Memory B cell (primary cell): ENCODE data around the gene VCL.

ENCODE experiments used
- ATAC-seq: fragments of 150-1000 bp; cut with Tn5 transposase; 2 replicates; pipeline ENCODE4 v1.10.0; 2021; ENCODE audit warnings: low read depth, mild to moderate bottlenecking, moderate library complexity
- DNase-seq, 2 donors: peaks; one replicate each; pipeline ENCODE4 v3.0.0; 2022; ENCODE audit warnings: low spot score in 2 of 2
- H3K27ac Mint-ChIP-seq: one replicate; pipeline ENCODE4 v1.8.0; 2022; ENCODE audit warnings: mild to moderate bottlenecking, moderate library complexity, mixed read lengths
- H3K27me3 Mint-ChIP-seq: one replicate; pipeline ENCODE4 v1.8.0; 2022; ENCODE audit warnings: mixed read lengths
- H3K36me3 Mint-ChIP-seq: one replicate; pipeline ENCODE4 v1.8.0; 2022; ENCODE audit warnings: mild to moderate bottlenecking, mixed read lengths
- H3K4me1 Mint-ChIP-seq: one replicate; pipeline ENCODE4 v1.8.0; 2022; ENCODE audit warnings: mixed read lengths
- H3K4me3 Mint-ChIP-seq: one replicate; pipeline ENCODE4 v1.8.0; 2022; ENCODE audit warnings: mild to moderate bottlenecking, moderate library complexity, mixed read lengths
- H3K9me3 Mint-ChIP-seq: one replicate; pipeline ENCODE4 v1.8.0; 2022; ENCODE audit warnings: mixed read lengths

VCL gene

DNA sequence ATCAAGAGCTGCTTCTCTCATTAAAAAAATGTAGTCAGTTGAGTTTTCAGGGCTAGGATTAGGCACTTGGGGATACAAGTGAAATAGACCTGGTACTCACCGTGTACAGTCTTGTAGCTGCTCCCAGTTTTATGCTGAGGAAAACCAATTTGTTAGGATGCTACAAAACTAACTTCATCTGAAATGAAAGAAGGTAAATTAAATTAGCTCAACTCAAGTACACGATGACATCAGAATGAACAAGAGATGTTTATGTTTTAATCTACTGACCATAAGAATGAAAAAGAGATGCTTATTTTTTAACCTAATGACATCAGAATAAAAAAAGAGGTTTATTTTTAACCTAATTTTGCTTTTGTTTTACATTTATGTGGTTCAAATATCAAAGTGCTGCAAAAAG, 79.0 kb downstream of the VCL start:
- Mint-ChIP-seq H3K27me3 (no peaks in the 10 kb centered on the region), H3K36me3 (peaks cover 15% of the 10 kb centered on the region), H3K4me3 (no peak overlapping the region), H3K9me3 (no peaks in the 10 kb centered on the region), H3K4me1 (peaks cover 19% of the 10 kb centered on the region), H3K27ac (no peak overlapping the region)
- ATAC-seq (no peak), DNase-seq (no peak)

DNA sequence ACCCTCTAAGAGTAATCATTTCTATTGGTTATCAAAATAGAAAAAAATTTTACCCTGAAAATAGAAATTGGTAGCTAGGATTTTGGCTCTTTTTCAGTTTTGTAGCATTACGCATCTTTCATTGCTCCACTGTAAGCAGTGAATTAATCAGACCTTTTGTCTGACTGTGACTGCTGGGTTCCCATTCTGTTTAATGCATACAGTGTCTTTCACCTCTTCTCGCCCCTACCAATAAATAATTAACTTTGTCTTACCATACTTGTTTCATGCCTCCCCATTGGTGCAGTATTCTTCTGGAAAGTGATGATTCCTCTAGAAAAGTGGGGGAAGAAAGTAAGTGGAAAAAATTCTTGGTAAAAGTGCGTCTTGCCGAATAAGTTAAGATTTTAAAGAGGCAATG, 79.5 kb downstream of the VCL start:
- Mint-ChIP-seq H3K4me3 (no peak overlapping the region), H3K27ac (no peak overlapping the region), H3K36me3 (peaks cover 19% of the 10 kb centered on the region), H3K27me3 (no peaks in the 10 kb centered on the region), H3K4me1 (peaks cover 19% of the 10 kb centered on the region), H3K9me3 (no peaks in the 10 kb centered on the region)
- ATAC-seq, result no peak
- no peak for DNase-seq

DNA sequence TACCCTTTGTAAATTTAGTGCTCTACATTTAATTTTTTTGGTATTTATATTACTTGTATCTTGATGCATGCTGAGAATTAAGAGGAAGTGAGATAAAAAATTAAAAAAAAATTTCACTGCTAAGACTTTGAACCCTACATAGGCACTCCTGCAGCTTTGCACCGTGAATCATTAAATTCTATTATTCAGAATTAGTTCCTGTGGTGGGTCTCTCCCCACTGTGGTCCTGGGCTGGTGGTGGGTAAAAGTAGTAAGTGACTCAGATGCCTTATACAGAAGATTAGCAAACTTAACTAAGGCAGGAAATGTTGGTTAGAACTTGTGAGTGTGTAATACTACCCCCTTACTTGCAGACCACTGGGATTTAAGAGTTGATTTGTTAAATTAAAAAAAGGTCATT, 80.1 kb downstream of the VCL start:
- Mint-ChIP-seq H3K27me3 (no peaks in the 10 kb centered on the region), H3K9me3 (no peaks in the 10 kb centered on the region), H3K4me3 (no peak overlapping the region), H3K27ac (no peak overlapping the region), H3K4me1 (peaks cover 19% of the 10 kb centered on the region), H3K36me3 (peaks cover 17% of the 10 kb centered on the region)
- DNase-seq, result no peak
- ATAC-seq, result peak; percentile 51

DNA sequence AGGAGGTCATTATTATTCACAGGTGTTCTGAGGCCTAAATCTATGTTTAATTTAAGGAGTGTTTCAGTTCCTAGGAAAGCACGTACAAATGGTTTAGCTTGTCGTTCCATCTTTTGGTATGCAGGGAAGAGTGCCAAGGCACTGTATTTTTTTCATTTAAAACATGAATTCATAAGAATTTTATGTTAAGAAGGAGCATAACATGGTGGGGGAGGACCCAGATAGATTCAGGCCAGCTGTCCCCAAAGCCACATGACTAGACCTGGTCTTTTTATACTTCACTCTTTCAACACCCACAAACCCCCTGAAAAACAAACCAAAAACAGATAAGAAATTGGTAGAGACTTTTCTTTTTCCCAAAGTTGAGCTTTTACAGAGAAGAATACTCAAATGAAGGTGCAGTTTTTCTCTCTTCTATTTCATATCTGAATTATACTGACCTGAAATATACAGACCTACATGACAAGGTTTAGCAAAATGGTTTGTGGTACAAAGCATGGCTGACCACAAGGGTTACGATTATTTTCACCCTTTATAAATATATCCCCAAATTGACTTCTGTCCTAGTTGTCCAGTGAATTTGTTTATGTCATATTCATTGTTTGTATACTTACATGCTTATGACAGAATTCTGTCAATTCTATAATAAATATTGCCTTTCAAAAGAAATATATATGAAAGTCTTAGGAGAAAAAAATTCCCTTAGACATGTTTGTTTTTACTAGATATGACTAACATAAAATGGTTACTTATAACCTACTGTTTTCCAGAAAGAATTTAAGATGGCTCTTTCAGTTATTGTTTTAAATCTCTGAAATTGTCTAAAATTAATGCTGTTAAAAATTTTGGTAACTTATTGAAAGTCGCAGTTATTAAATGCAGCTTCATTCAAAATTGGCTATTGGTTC, 81.4 kb downstream of the VCL start:
- no peaks in the 10 kb centered on the region for H3K9me3 Mint-ChIP-seq
- H3K4me1 Mint-ChIP-seq, result peaks cover 19% of the 10 kb centered on the region
- no peak overlapping the region for H3K4me3 Mint-ChIP-seq
- peaks cover 13% of the 10 kb centered on the region for H3K36me3 Mint-ChIP-seq
- peak overlapping the region; percentile 60 for H3K27ac Mint-ChIP-seq
- ATAC-seq (no peak), DNase-seq (no peak)
- H3K27me3 Mint-ChIP-seq, result no peaks in the 10 kb centered on the region

DNA sequence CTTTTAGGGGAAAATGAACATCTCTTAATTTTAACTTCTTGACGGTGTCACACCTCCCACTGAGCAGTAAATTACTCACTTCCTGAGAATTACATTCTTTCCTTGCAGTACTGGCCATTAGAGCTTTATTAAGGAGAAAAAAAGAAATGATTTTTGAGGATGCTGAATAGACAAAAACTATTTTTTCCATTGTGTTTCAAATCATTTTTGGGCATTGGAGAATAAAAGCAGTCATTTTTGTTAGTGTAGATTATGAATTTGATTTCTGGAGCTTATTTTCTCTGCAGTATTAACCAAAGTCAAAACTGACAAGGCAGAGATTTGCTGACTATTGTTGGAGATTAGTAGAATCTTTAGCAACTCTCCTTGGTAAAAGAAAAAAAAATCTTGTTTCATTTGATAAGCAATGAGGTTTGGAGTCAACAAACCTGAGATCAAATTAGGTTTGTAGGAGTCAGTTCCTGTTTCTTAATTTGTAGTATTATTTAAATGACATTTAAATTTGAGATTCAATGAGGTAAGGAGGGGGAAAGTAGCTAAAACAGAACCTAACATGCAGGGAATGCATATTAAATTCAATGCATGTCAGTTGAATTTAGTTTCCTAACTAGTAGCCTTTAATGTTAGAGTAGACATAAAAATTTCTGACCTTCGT, 82.1 kb downstream of the VCL start:
- Mint-ChIP-seq H3K27ac (no peak overlapping the region), H3K9me3 (no peaks in the 10 kb centered on the region), H3K4me1 (peaks cover 21% of the 10 kb centered on the region), H3K27me3 (no peaks in the 10 kb centered on the region), H3K36me3 (peaks cover 15% of the 10 kb centered on the region), H3K4me3 (no peak overlapping the region)
- peak; percentile 75 for ATAC-seq
- DNase-seq, result no peak

DNA sequence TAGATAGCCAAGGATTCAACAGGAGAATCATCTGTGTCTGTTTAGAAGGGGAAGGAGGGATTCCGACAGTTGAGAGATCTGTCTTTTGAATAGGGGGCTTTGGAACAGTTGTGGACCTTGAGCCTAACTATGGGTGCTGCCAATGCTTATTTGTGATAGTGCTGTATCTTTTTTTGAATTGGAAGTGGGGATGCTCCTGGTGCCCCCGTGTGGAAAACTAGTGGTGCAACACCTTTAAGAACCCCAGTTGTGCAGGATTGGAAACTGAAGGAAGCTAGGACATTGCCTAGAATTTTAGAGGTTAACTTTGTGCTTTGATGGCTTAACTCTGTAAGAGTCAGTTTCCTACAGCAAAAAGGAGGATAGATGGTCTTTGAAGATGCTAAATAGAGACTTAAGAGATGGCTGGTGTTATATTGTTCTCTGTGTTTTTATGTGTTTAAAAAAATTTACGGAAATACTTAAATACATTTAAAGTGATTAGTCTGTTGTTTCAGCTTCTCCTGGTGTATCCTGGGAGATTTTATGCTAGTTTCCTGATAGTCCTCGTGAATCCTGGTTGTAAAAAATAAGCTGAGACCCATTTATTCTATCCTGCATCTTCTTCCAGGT, 83.4 kb downstream of the VCL start:
- peak; percentile 54 for ATAC-seq
- no peak overlapping the region for H3K4me3 Mint-ChIP-seq
- H3K36me3 Mint-ChIP-seq, result peaks cover 17% of the 10 kb centered on the region
- H3K4me1 Mint-ChIP-seq, result peaks cover 19% of the 10 kb centered on the region
- DNase-seq, result peak in 1 of 2 donors; percentile 30
- no peak overlapping the region for H3K27ac Mint-ChIP-seq
- no peaks in the 10 kb centered on the region for H3K27me3 Mint-ChIP-seq
- H3K9me3 Mint-ChIP-seq, result no peaks in the 10 kb centered on the region

DNA sequence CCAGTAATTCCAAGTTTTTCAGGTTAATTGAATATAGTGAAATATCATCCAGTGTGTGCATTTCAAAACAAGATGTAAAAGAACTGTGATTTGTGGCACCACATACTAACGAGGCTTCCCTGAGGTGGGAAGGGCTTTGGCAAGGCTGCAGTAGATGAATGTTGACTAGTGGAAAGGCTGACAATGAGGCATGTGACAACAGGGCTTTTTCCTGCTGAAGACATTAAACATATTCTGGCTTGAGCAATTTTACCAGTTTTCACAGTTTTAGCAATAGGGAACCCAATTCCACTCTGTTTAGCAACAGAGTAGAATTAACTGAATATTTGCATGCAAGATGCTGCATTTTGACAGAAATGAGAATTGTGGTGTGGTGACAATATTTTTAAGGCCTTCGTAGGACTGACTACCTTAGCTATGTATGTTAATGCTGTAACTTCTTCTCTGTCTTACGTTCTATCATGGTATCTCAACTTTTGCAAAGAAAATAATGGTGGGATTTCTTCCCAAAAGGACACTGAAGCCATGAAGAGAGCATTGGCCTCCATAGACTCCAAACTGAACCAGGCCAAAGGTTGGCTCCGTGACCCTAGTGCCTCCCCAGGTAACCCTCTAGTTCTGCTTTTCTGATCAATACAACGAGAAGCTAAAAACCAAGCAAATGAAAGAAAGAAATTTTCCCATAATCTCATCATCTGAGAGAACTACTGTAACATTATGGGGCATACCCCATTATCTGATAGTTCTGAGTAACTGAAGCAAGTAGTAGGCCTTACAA, 84.2 kb downstream of the VCL start:
- DNase-seq, result no peak

DNA sequence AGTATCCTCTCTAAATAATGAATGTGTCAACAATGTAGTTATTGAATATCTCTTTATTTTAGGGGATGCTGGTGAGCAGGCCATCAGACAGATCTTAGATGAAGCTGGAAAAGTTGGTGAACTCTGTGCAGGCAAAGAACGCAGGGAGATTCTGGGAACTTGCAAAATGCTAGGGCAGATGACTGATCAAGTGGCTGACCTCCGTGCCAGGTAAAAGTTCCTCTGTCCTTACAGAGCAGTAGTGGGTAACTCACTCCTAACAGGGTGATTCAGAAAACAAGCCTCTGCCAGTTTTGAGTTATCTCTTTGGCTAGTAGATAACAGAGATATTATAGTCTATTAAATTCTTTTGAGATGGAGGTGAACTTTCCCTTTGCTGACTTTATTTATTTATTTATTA, 85.4 kb downstream of the VCL start:
- Mint-ChIP-seq H3K27me3 (no peaks in the 10 kb centered on the region), H3K4me1 (peaks cover 16% of the 10 kb centered on the region), H3K9me3 (no peaks in the 10 kb centered on the region), H3K4me3 (no peak overlapping the region), H3K27ac (no peak overlapping the region), H3K36me3 (peaks cover 19% of the 10 kb centered on the region)
- no peak for ATAC-seq
- no peak for DNase-seq

More for the DNA sequence above, 84.2 kb downstream of the VCL start:
- no peak for ATAC-seq
- Mint-ChIP-seq H3K27ac (no peak overlapping the region), H3K4me3 (no peak overlapping the region), H3K9me3 (no peaks in the 10 kb centered on the region), H3K27me3 (no peaks in the 10 kb centered on the region), H3K36me3 (peaks cover 21% of the 10 kb centered on the region), H3K4me1 (peaks cover 19% of the 10 kb centered on the region)

DNA sequence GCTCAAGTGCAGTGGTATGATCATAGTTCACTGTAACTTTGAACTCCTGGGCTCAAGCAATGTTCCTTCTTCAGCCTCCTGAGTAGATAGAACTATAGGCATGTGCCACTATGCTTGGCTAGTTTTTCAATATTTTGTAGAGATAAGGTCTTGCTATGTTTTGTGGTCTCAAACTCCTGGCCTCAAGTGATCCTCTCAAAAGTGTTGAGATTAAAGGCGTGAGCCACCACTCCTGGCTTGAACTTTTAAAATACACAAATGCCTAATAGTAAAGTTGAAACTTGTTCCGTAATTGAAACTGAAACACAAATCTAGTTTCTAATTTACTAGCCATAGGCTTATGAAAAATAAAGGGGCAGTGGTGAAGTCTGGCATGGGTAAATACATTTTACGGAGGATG, 87.0 kb downstream of the VCL start:
- H3K9me3 Mint-ChIP-seq, result no peaks in the 10 kb centered on the region
- H3K4me3 Mint-ChIP-seq, result no peak overlapping the region
- ATAC-seq, result peak; percentile 44
- peaks cover 10% of the 10 kb centered on the region for H3K4me1 Mint-ChIP-seq
- peak overlapping the region; percentile 78 for H3K27ac Mint-ChIP-seq
- peaks cover 26% of the 10 kb centered on the region for H3K36me3 Mint-ChIP-seq
- DNase-seq, result no peak
- H3K27me3 Mint-ChIP-seq, result no peaks in the 10 kb centered on the region

DNA sequence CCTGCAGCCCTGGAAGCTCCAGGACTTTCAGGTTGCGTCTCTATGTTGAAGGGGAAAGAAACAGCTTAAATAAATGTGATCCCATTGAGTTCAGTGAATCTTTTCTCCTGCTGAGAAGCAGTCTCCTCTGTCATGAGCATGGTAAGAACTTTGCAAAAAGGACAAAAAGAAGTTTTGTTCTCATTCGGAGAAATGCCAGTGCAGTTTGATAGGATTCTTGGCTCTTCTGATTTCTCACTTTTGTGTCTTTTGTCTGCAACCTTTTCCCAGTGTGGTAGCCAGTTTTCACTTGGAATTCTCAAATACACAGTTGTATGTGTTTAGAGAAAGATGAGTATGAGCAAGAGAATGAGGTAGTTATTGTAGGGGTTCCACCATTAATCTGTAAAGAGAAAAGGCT, 88.4 kb downstream of the VCL start:
- no peak for ATAC-seq
- no peak for DNase-seq
- H3K9me3 Mint-ChIP-seq, result no peaks in the 10 kb centered on the region
- no peaks in the 10 kb centered on the region for H3K27me3 Mint-ChIP-seq
- no peak overlapping the region for H3K4me3 Mint-ChIP-seq
- peaks cover 4% of the 10 kb centered on the region for H3K4me1 Mint-ChIP-seq
- H3K36me3 Mint-ChIP-seq, result peaks cover 30% of the 10 kb centered on the region
- H3K27ac Mint-ChIP-seq, result no peak overlapping the region

DNA sequence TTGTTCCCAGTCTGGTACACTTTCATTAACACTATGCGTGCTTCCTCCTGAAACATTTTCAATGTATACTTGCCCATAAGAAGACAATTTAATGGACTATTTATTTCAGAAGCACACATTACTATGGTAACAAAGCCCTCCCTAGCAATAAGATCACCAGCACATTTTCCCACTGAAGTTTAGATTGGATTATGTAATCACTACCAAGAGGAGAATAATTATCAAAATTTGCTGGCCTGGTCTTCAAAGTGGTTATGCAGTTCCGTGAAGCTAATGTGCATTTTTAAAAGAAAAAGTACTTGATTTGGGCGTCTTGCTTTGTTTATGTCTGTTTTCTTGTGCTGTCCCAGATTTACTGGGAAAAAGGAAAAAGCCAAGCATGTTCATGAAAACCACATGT, 90.8 kb downstream of the VCL start:
- Mint-ChIP-seq H3K36me3 (peaks cover 24% of the 10 kb centered on the region), H3K4me3 (no peak overlapping the region), H3K27me3 (no peaks in the 10 kb centered on the region), H3K27ac (no peak overlapping the region), H3K9me3 (no peaks in the 10 kb centered on the region), H3K4me1 (peaks cover 3% of the 10 kb centered on the region)
- DNase-seq, result no peak
- ATAC-seq, result no peak

DNA sequence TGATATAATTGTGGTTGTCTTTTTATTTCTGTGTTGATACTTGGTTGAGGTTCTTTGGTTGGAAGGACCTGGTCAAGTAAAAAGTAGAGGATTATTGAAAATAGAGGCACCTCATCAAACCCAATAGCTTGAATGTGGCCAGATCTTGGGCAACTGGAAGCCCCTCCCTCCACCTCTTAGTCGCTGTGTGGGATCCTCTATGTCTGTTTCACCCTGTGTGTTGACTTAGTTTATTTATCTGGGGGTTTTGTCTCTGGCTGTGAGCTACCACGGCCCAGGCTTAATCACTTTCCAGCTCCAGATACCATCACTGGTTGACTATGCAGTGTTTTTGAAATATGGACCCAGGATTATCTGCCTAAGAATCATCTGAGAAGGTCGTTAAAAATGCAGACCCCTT, 94.5 kb downstream of the VCL start:
- no peaks in the 10 kb centered on the region for H3K27me3 Mint-ChIP-seq
- H3K4me3 Mint-ChIP-seq, result no peak overlapping the region
- H3K27ac Mint-ChIP-seq, result no peak overlapping the region
- H3K4me1 Mint-ChIP-seq, result peaks cover 8% of the 10 kb centered on the region
- no peaks in the 10 kb centered on the region for H3K9me3 Mint-ChIP-seq
- ATAC-seq (no peak), DNase-seq (no peak)
- H3K36me3 Mint-ChIP-seq, result peaks cover 36% of the 10 kb centered on the region

DNA sequence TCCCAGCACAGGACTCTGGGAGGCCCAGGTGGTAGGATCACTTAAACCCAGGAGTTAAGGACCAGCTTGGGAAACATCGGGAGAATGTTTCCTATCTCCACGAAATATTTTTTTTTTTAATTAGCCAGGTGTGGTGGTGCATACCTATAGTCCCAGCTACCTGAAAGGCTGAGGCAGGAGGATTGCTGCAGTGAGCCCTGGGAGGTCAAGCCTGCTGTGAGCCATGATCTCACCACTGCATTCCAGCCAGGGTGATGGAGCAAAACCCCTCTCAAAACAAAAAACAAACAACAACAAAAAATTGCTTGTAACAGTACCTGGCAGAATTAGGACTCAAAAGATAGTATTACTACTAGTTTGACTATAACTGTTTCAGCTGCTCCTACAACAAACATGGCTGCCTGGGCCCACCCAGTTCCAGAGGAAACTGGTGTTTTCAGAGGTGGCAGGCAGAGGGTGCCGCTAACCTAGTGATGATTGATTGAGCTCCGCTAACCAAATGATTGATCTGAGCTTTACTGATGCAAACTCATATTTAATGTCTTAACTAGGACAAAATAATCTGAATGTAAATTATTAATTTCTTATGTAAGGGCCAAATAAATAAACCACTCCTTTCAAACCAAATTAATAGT, 95.7 kb downstream of the VCL start:
- Mint-ChIP-seq H3K9me3 (no peaks in the 10 kb centered on the region), H3K36me3 (peaks cover 45% of the 10 kb centered on the region), H3K4me1 (peaks cover 16% of the 10 kb centered on the region), H3K27ac (peak overlapping the region; percentile 38), H3K27me3 (no peaks in the 10 kb centered on the region), H3K4me3 (no peak overlapping the region)
- ATAC-seq, result no peak
- DNase-seq, result no peak
